ENCODE data around the gene AP5Z1. TPM values are rescaled to one million over a fixed set of nuclear protein-coding genes. Genes with fewer than 3 reads are reported as not detected.

Gene AP5Z1
- total RNA-seq, 2 experiments from 2014 or later, result 21.6 to 24.1 TPM

GRCh38 chr7:4747746-4748145 lies 27.7 kb upstream of the AP5Z1 start:
- POLR2A ChIA-PET, result interaction anchor here (1.5 to 2.2 kb wide), 3 partner anchors 28 to 106 kb away, joined by 5 to 15 read pairs (median 7); partner anchors contain the start of genes AP5Z1 and FOXK1
- Mint-ChIP-seq H3K4me3 (no peak overlapping the region), H3K9me3 (no peaks in the 10 kb centered on the region), H3K36me3 (peaks cover 24% of the 10 kb centered on the region), H3K27me3 (no peaks in the 10 kb centered on the region), H3K27ac (peak overlapping the region; percentile 75), H3K4me1 (ENCODE audit: low read depth) (peaks cover 57% of the 10 kb centered on the region)
- no peak for DNase-seq
- CTCF ChIA-PET, result interaction anchor here (0.9 kb wide), 1 partner anchor 106 kb away, joined by 4 read pairs; no protein-coding TSS in a partner anchor
- intact Hi-C loops (cut with micrococcal nuclease), result no loop called here

GRCh38 chr7:4748231-4748681 lies 27.2 kb upstream of the AP5Z1 start:
- Mint-ChIP-seq H3K27me3 (no peaks in the 10 kb centered on the region), H3K36me3 (peaks cover 22% of the 10 kb centered on the region), H3K9me3 (no peaks in the 10 kb centered on the region), H3K4me1 (ENCODE audit: low read depth) (peaks cover 62% of the 10 kb centered on the region), H3K4me3 (no peak overlapping the region), H3K27ac (peak overlapping the region; percentile 75)
- intact Hi-C loops (cut with micrococcal nuclease), result no loop called here
- no peak for DNase-seq
- ChIA-PET POLR2A (interaction anchor here (1.5 kb wide), 1 partner anchor 65 kb away, joined by 5 read pairs; the partner anchor contains the start of gene FOXK1), CTCF (interaction anchor here (1.2 kb wide), 1 partner anchor 19 kb away, joined by 3 read pairs; no protein-coding TSS in a partner anchor)

GRCh38 chr7:4749363-4749762 lies 26.1 kb upstream of the AP5Z1 start:
- Mint-ChIP-seq H3K4me1 (ENCODE audit: low read depth) (peaks cover 63% of the 10 kb centered on the region), H3K27me3 (no peaks in the 10 kb centered on the region), H3K4me3 (no peak overlapping the region), H3K9me3 (no peaks in the 10 kb centered on the region), H3K27ac (peak overlapping the region; percentile 75), H3K36me3 (peaks cover 19% of the 10 kb centered on the region)
- intact Hi-C loops (cut with micrococcal nuclease), result no loop called here
- DNase-seq, result no peak
- POLR2A ChIA-PET, result no interaction called here
- CTCF ChIA-PET, result interaction anchor here (1.2 kb wide), 1 partner anchor 21 kb away, joined by 3 read pairs; no protein-coding TSS in a partner anchor

GRCh38 chr7:4749798-4750197 lies 25.6 kb upstream of the AP5Z1 start:
- ChIA-PET CTCF (no interaction called here), POLR2A (no interaction called here)
- H3K27me3 Mint-ChIP-seq, result no peaks in the 10 kb centered on the region
- H3K4me1 Mint-ChIP-seq (ENCODE audit: low read depth), result peaks cover 59% of the 10 kb centered on the region
- peaks cover 20% of the 10 kb centered on the region for H3K36me3 Mint-ChIP-seq
- no peak overlapping the region for H3K4me3 Mint-ChIP-seq
- no peak for DNase-seq
- no peak overlapping the region for H3K27ac Mint-ChIP-seq
- H3K9me3 Mint-ChIP-seq, result no peaks in the 10 kb centered on the region
- intact Hi-C loops (cut with micrococcal nuclease), result no loop called here

GRCh38 chr7:4751398-4751947 lies 23.9 kb upstream of the AP5Z1 start:
- Mint-ChIP-seq H3K27me3 (no peaks in the 10 kb centered on the region), H3K4me3 (no peak overlapping the region), H3K9me3 (no peaks in the 10 kb centered on the region), H3K4me1 (ENCODE audit: low read depth) (peaks cover 44% of the 10 kb centered on the region), H3K27ac (no peak overlapping the region), H3K36me3 (peaks cover 18% of the 10 kb centered on the region)
- ChIA-PET POLR2A (no interaction called here), CTCF (no interaction called here)
- intact Hi-C loops (cut with micrococcal nuclease), result no loop called here
- DNase-seq, result no peak

- CTCF ChIA-PET, result interaction anchor here (0.7 to 3.2 kb wide), 11 partner anchors 9 to 1683 kb away, joined by 3 to 21 read pairs (median 4); partner anchors contain the start of genes AP5Z1 and FOXK1
- DNase-seq, result peak; percentile 90
- no peaks in the 10 kb centered on the region for H3K27me3 Mint-ChIP-seq
- H3K9me3 Mint-ChIP-seq, result no peaks in the 10 kb centered on the region
- no peak overlapping the region for H3K4me3 Mint-ChIP-seq
- intact Hi-C loops (cut with micrococcal nuclease), result loop anchor here (1.0 kb wide), 1 partner anchor 143 kb away; no protein-coding TSS in a partner anchor
- peaks cover 22% of the 10 kb centered on the region for H3K4me1 Mint-ChIP-seq (ENCODE audit: low read depth)
- H3K27ac Mint-ChIP-seq, result no peak overlapping the region
- peaks cover 12% of the 10 kb centered on the region for H3K36me3 Mint-ChIP-seq
- POLR2A ChIA-PET, result no interaction called here
Measured at GRCh38 chr7:4753598-4754432, 21.6 kb upstream of the AP5Z1 start.

GRCh38 chr7:4754433-4755010 lies 20.9 kb upstream of the AP5Z1 start:
- ChIA-PET POLR2A (no interaction called here), CTCF (interaction anchor here (0.8 to 3.2 kb wide), 10 partner anchors 10 to 147 kb away, joined by 3 to 21 read pairs (median 4); partner anchors contain the start of genes AP5Z1 and FOXK1)
- no peaks in the 10 kb centered on the region for H3K27me3 Mint-ChIP-seq
- peaks cover 18% of the 10 kb centered on the region for H3K4me1 Mint-ChIP-seq (ENCODE audit: low read depth)
- no peak overlapping the region for H3K27ac Mint-ChIP-seq
- DNase-seq, result no peak
- no peak overlapping the region for H3K4me3 Mint-ChIP-seq
- no peaks in the 10 kb centered on the region for H3K9me3 Mint-ChIP-seq
- peaks cover 8% of the 10 kb centered on the region for H3K36me3 Mint-ChIP-seq
- intact Hi-C loops (cut with micrococcal nuclease), result loop anchor here (1.0 kb wide), 1 partner anchor 143 kb away; no protein-coding TSS in a partner anchor

GRCh38 chr7:4755045-4755444 lies 20.4 kb upstream of the AP5Z1 start:
- DNase-seq, result no peak
- H3K27me3 Mint-ChIP-seq, result no peaks in the 10 kb centered on the region

GRCh38 chr7:4758111-4758510 lies 17.3 kb upstream of the AP5Z1 start:
- H3K27ac Mint-ChIP-seq, result no peak overlapping the region

More at GRCh38 chr7:4755045-4755444, 20.4 kb upstream of the AP5Z1 start:
- Mint-ChIP-seq H3K27ac (no peak overlapping the region), H3K9me3 (no peaks in the 10 kb centered on the region), H3K4me1 (ENCODE audit: low read depth) (peaks cover 18% of the 10 kb centered on the region), H3K36me3 (peaks cover 13% of the 10 kb centered on the region), H3K4me3 (no peak overlapping the region)
- POLR2A ChIA-PET, result no interaction called here
- CTCF ChIA-PET, result interaction anchor here (1.0 to 3.2 kb wide), 12 partner anchors 10 to 147 kb away, joined by 3 to 21 read pairs (median 4); partner anchors contain the start of gene AP5Z1
- intact Hi-C loops (cut with micrococcal nuclease), result no loop called here

GRCh38 chr7:4758791-4759190 lies 16.6 kb upstream of the AP5Z1 start:
- intact Hi-C loops (cut with micrococcal nuclease), result no loop called here
- CTCF ChIA-PET, result no interaction called here
- Mint-ChIP-seq H3K9me3 (no peaks in the 10 kb centered on the region), H3K27me3 (no peaks in the 10 kb centered on the region), H3K4me3 (no peak overlapping the region), H3K4me1 (ENCODE audit: low read depth) (peaks cover 2% of the 10 kb centered on the region), H3K27ac (no peak overlapping the region), H3K36me3 (peaks cover 24% of the 10 kb centered on the region)
- DNase-seq, result no peak
- POLR2A ChIA-PET, result no interaction called here

More at GRCh38 chr7:4758111-4758510, 17.3 kb upstream of the AP5Z1 start:
- no peak overlapping the region for H3K4me3 Mint-ChIP-seq
- no peak for DNase-seq
- intact Hi-C loops (cut with micrococcal nuclease), result no loop called here
- H3K9me3 Mint-ChIP-seq, result no peaks in the 10 kb centered on the region
- H3K4me1 Mint-ChIP-seq (ENCODE audit: low read depth), result peaks cover 9% of the 10 kb centered on the region
- ChIA-PET POLR2A (no interaction called here), CTCF (no interaction called here)
- H3K36me3 Mint-ChIP-seq, result peaks cover 24% of the 10 kb centered on the region
- H3K27me3 Mint-ChIP-seq, result no peaks in the 10 kb centered on the region

GRCh38 chr7:4759211-4759610 lies 16.2 kb upstream of the AP5Z1 start:
- peaks cover 24% of the 10 kb centered on the region for H3K36me3 Mint-ChIP-seq
- CTCF ChIA-PET, result no interaction called here
- no peak overlapping the region for H3K4me3 Mint-ChIP-seq
- no peak overlapping the region for H3K27ac Mint-ChIP-seq
- H3K27me3 Mint-ChIP-seq, result no peaks in the 10 kb centered on the region
- DNase-seq, result no peak
- intact Hi-C loops (cut with micrococcal nuclease), result no loop called here
- no peaks in the 10 kb centered on the region for H3K4me1 Mint-ChIP-seq (ENCODE audit: low read depth)
- H3K9me3 Mint-ChIP-seq, result no peaks in the 10 kb centered on the region
- POLR2A ChIA-PET, result no interaction called here

- intact Hi-C loops (cut with micrococcal nuclease), result no loop called here
- Mint-ChIP-seq H3K27ac (no peak overlapping the region), H3K27me3 (no peaks in the 10 kb centered on the region), H3K4me3 (no peak overlapping the region), H3K36me3 (peaks cover 22% of the 10 kb centered on the region), H3K9me3 (no peaks in the 10 kb centered on the region), H3K4me1 (ENCODE audit: low read depth) (no peaks in the 10 kb centered on the region)
- ChIA-PET CTCF (interaction anchor here (0.7 kb wide), 1 partner anchor 11 kb away, joined by 3 read pairs; no protein-coding TSS in a partner anchor), POLR2A (no interaction called here)
- no peak for DNase-seq
Measured at GRCh38 chr7:4760952-4761351, 14.5 kb upstream of the AP5Z1 start.
